Measurements from ENCODE around the gene POU2F2. TPM values are rescaled to one million over a fixed set of nuclear protein-coding genes. Genes with fewer than 3 reads are reported as not detected.

Gene POU2F2
- total RNA-seq, 1 experiment from 2014 or later, result 0.89 TPM

Small RNAs within 50 kb of the gene (microRNA-seq; reads per million reads assigned to microRNA genes)
- gene MIR4323 (ENCODE audit: borderline number of aligned reads), result not detected

Other genes with a start within 250 kb of the POU2F2 start
- 110 TPM for gene ARHGEF1, start 249.3 kb downstream of the POU2F2 start, total RNA-seq (2021; ENCODE audit: unreplicated experiment)
- gene ERFL, start 204.0 kb downstream of the POU2F2 start, total RNA-seq (2021; ENCODE audit: unreplicated experiment), result 0.79 TPM
- gene RABAC1, start 173.1 kb downstream of the POU2F2 start, total RNA-seq (2021; ENCODE audit: unreplicated experiment), result 66.3 TPM
- 34.7 TPM for gene ATP1A3, start 138.2 kb downstream of the POU2F2 start, total RNA-seq (2021; ENCODE audit: unreplicated experiment)
- 1.7 TPM for gene GRIK5, start 62.2 kb downstream of the POU2F2 start, total RNA-seq (2021; ENCODE audit: unreplicated experiment)
- 24.6 TPM for gene ZNF574, start 56.3 kb downstream of the POU2F2 start, total RNA-seq (2021; ENCODE audit: unreplicated experiment)
- gene DEDD2, start 85.2 kb upstream of the POU2F2 start, total RNA-seq (2021; ENCODE audit: unreplicated experiment), result 32.7 TPM
- 13.1 TPM for gene ZNF526, start 87.9 kb upstream of the POU2F2 start, total RNA-seq (2021; ENCODE audit: unreplicated experiment)
- 57.2 TPM for gene GSK3A, start 110.2 kb upstream of the POU2F2 start, total RNA-seq (2021; ENCODE audit: unreplicated experiment)
- gene ERF, start 122.7 kb upstream of the POU2F2 start, total RNA-seq (2021; ENCODE audit: unreplicated experiment), result 96.1 TPM
- gene CIC, start 136.8 kb upstream of the POU2F2 start, total RNA-seq (2021; ENCODE audit: unreplicated experiment), result 52.0 TPM
- gene PRR19, start 169.7 kb upstream of the POU2F2 start, total RNA-seq (2021; ENCODE audit: unreplicated experiment), result 0.93 TPM
- gene PAFAH1B3, start 170.2 kb upstream of the POU2F2 start, total RNA-seq (2021; ENCODE audit: unreplicated experiment), result 110 TPM
- 7.2 TPM for gene TMEM145, start 180.9 kb upstream of the POU2F2 start, total RNA-seq (2021; ENCODE audit: unreplicated experiment)
- gene MEGF8, start 193.2 kb upstream of the POU2F2 start, total RNA-seq (2021; ENCODE audit: unreplicated experiment), result 24.0 TPM